A673 (cell line): ENCODE data around the gene CERS6. TPM values are rescaled to one million over a fixed set of nuclear protein-coding genes. Genes with fewer than 3 reads are reported as not detected.

Experiments
- BruUV-seq: library from RNA; stranded (reverse); fragments of 400-500 nt; replicated peaks from 2 replicates; lab custom pipeline; 2021; lab: Mats Ljungman, UMichigan
- CTCF ChIA-PET: fragments of 300-600 bp; sonication (Branson Sonifier 250); formaldehyde crosslinking; loops from one replicate; lab custom pipeline; 2022; ENCODE audit warnings: antibody characterized with exemption; lab: Charles Lee
- POLR2A ChIA-PET: fragments of 300-600 bp; sonication (Branson Sonifier 250); formaldehyde crosslinking; loops from one replicate; lab custom pipeline; 2022; ENCODE audit warnings: antibody characterized with exemption; ENCODE audit not compliant: low non-redundant PET; lab: Charles Lee
- DNase-seq: peaks from one replicate; pipeline ENCODE4 v3.0.0-alpha.2; 2015; ENCODE audit warnings: low spot score
- H3K27ac ChIP-seq: fragments of 200-600 bp; sonication (generic); 2 replicates; pipeline ENCODE4 v1.5.1; 2016; ENCODE audit warnings: mixed run types, low read depth, mild to moderate bottlenecking, mixed read lengths, antibody characterized with exemption, low read length; ENCODE audit not compliant: poor library complexity, severe bottlenecking
- H3K27me3 ChIP-seq: fragments of 200-600 bp; sonication (generic); replicated peaks from 2 replicates; pipeline ENCODE4 v1.6.1; 2017; ENCODE audit warnings: mixed run types, low read depth, mild to moderate bottlenecking, mixed read lengths, antibody characterized with exemption, low read length; ENCODE audit not compliant: insufficient read depth, poor library complexity
- H3K36me3 ChIP-seq: fragments of 200-600 bp; sonication (generic); 2 replicates; pipeline ENCODE4 v1.6.1; 2016; ENCODE audit warnings: mixed run types, mild to moderate bottlenecking, mixed read lengths, antibody characterized with exemption, low read length; ENCODE audit not compliant: insufficient read depth, poor library complexity, severe bottlenecking
- H3K4me1 ChIP-seq: fragments of 200-600 bp; sonication (generic); 2 replicates; pipeline ENCODE4 v1.6.1; 2017; ENCODE audit warnings: mixed run types, mild to moderate bottlenecking, mixed read lengths, antibody characterized with exemption, low read length; ENCODE audit not compliant: insufficient read depth, poor library complexity, severe bottlenecking
- H3K4me3 ChIP-seq: fragments of 200-600 bp; sonication (generic); 2 replicates; pipeline ENCODE4 v1.5.1; 2016; ENCODE audit warnings: low read depth, mixed run types, mild to moderate bottlenecking, mixed read lengths, low read length; ENCODE audit not compliant: poor library complexity, severe bottlenecking
- H3K9me3 ChIP-seq: fragments of 200-600 bp; sonication (generic); 2 replicates; pipeline ENCODE4 v1.6.1; 2016; ENCODE audit warnings: mixed run types, low read depth, mild to moderate bottlenecking, mixed read lengths, antibody characterized with exemption, low read length; ENCODE audit not compliant: poor library complexity, severe bottlenecking
- CTCF ChIP-seq: fragments of 300-800, 200-600 bp; sonication (generic); conservative IDR thresholded peaks from 2 replicates; pipeline ENCODE4 v1.5.1; 2017; ENCODE audit warnings: low read depth, mild to moderate bottlenecking, antibody characterized with exemption, low read length, moderate library complexity, mixed read lengths
- EZH2 ChIP-seq: fragments of 200-600 bp; sonication (generic); IDR thresholded peaks from 2 replicates; pipeline ENCODE4 v1.6.1; 2017; ENCODE audit warnings: borderline replicate concordance, low read depth, mild to moderate bottlenecking, mixed read lengths, antibody characterized with exemption, low read length; ENCODE audit not compliant: poor library complexity, severe bottlenecking
- intact Hi-C: fragments of 100-400 bp; cut with micrococcal nuclease; formaldehyde crosslinking; loops from one replicate; pipeline ENCODE4 v1.10.0; 2022; ENCODE audit not compliant: unreplicated experiment
- total RNA-seq: library from RNA; stranded (reverse); gene quantifications from 2 replicates; pipeline ENCODE4 v1.2.3, GENCODE V29; 2021

Gene CERS6
- total RNA-seq, 1 experiment from 2014 or later, result 12.4 TPM

- DNase-seq, result no peak
- CTCF ChIA-PET, result no interaction called here
- Histone ChIP-seq H3K4me3 (no peak overlapping the region), H3K4me1 (no peaks in the 10 kb centered on the region), H3K9me3 (no peaks in the 10 kb centered on the region), H3K27me3 (no peaks in the 10 kb centered on the region), H3K27ac (no peak overlapping the region), H3K36me3 (no peaks in the 10 kb centered on the region)
- POLR2A ChIA-PET, result interaction anchor here (0.7 kb wide), 1 partner anchor 655 kb away, joined by 4 read pairs; no protein-coding TSS in a partner anchor
- TF ChIP-seq EZH2 (no peak), CTCF (no peak)
- intact Hi-C loops, result no loop called here
- BruUV-seq, result no TSS peak
Observed at GRCh38 chr2:168583064-168583709, 127.1 kb downstream of the CERS6 start.

- no peaks in the 10 kb centered on the region for H3K9me3 ChIP-seq
- no peaks in the 10 kb centered on the region for H3K36me3 ChIP-seq
- intact Hi-C loops, result no loop called here
- ChIA-PET CTCF (no interaction called here), POLR2A (no interaction called here)
- BruUV-seq, result no TSS peak
- no peak overlapping the region for H3K4me3 ChIP-seq
- no peaks in the 10 kb centered on the region for H3K4me1 ChIP-seq
- peak; percentile 5 for DNase-seq
- H3K27ac ChIP-seq, result no peak overlapping the region
- H3K27me3 ChIP-seq, result no peaks in the 10 kb centered on the region
- no peak for TF ChIP-seq CTCF
Observed at GRCh38 chr2:168583710-168584521, 127.8 kb downstream of the CERS6 start.

- POLR2A ChIA-PET, result no interaction called here
- H3K27me3 ChIP-seq, result no peaks in the 10 kb centered on the region
- H3K27ac ChIP-seq, result no peak overlapping the region
- CTCF ChIA-PET, result no interaction called here
- H3K36me3 ChIP-seq, result no peaks in the 10 kb centered on the region
- no peak overlapping the region for H3K4me3 ChIP-seq
- TF ChIP-seq CTCF (no peak), EZH2 (no peak)
- DNase-seq, result no peak
- no peaks in the 10 kb centered on the region for H3K9me3 ChIP-seq
- BruUV-seq, result no TSS peak
- intact Hi-C loops, result no loop called here
- H3K4me1 ChIP-seq, result no peaks in the 10 kb centered on the region
Observed at GRCh38 chr2:168584911-168585310, 128.8 kb downstream of the CERS6 start.
